Right lobe of liver (tissue), 6 donors: ENCODE data around the gene CSTB. TPM values are rescaled to one million over a fixed set of nuclear protein-coding genes. Genes with fewer than 3 reads are reported as not detected.

Experiments
- ATAC-seq, 4 donors: fragments of 200-7000 bp; cut with Tn5 transposase; one replicate each; pipeline ENCODE4 v1.9.1; 2020; ENCODE audit warnings: mild to moderate bottlenecking in 4 of 4, moderate library complexity in 4 of 4
- DNase-seq, 3 donors: peaks; one replicate each; pipeline ENCODE4 v3.0.0-alpha.2; 2020
- H3K27ac ChIP-seq, 3 donors: fragments of 200-600 bp; one replicate each; pipeline ENCODE4 v1.8.0; 2022
- H3K27me3 ChIP-seq, 2 donors: fragments of 200-600 bp; one replicate each; pipeline ENCODE4 v1.8.0; 2022
- H3K36me3 ChIP-seq, 4 donors: fragments of 200-600 bp; sonication (generic) in 1 of 4; one replicate each; pipeline versions ENCODE4 v1.5.1 to v1.8.0; 2017 to 2022; ENCODE audit warnings: control low read depth in 1 of 4
- H3K4me1 ChIP-seq, 4 donors: fragments of 200-600 bp; sonication (generic) in 1 of 4; one replicate each; pipeline versions ENCODE4 v1.5.1 to v1.8.0; 2017 to 2022; ENCODE audit warnings: control low read depth in 1 of 4
- H3K4me3 ChIP-seq, 3 donors: fragments of 200-600 bp; one replicate each; pipeline ENCODE4 v1.8.0; 2022
- H3K9me3 ChIP-seq, 4 donors: fragments of 200-600 bp; sonication (generic) in 1 of 4; one replicate each; pipeline versions ENCODE4 v1.5.1 to v1.8.0; 2017 to 2022; ENCODE audit warnings: control low read depth in 1 of 4
- POLR2A ChIP-seq: fragments of 450-650 bp; IDR thresholded peaks from one replicate; pipeline ENCODE4 v1.6.1; 2017; ENCODE audit warnings: antibody characterized with exemption, mild to moderate bottlenecking
- WGBS: methylation state at CpG from one replicate; pipeline ENCODE4 v1.1.6; 2018; ENCODE audit warnings: low coverage, low lambda C conversion rate; ENCODE audit not compliant: insufficient coverage; ENCODE audit errors: missing lambda C conversion rate; 5-methylcytosine and 5-hydroxymethylcytosine counted together
- intact Hi-C, 2 donors: fragments of 100-400 bp; cut with DNase I; formaldehyde crosslinking; loops; one replicate each; pipeline versions ENCODE4 v1.11.2 to v1.14.1; 2022
- total RNA-seq, 6 experiments: library from RNA; depleted of rRNA in 2 of 6; stranded (reverse); fragments of >200 nt in 2 of 6; fragmentation: NEBNext Ultra II Directional in 3 of 6; extraction: Animal tissue kit (Norgen Biotek cat#: 25700) in 3 of 6; gene quantifications; one replicate each; pipeline versions ENCODE4 v1.1.0 to v1.2.4, GENCODE V29; 2016 to 2023
- TF ChIP-seq, protein P1 (sequence below), 4 donors: fragments of 200-600 bp in 3 of 4; fragments of 450-650 bp in 1 of 4; IDR thresholded peaks; one replicate each; pipeline versions ENCODE4 v1.5.1 to v1.8.0; 2016 to 2022; ENCODE audit warnings: antibody characterized with exemption in 4 of 4, mild to moderate bottlenecking in 2 of 4
- donor health status: DM: no; HTN: yes; CAD: no.
- donor health status: DM: no; HTN: no; CAD: no.
- donor health status: DM: no; HTN: no; CAD: no.
- donor health status: DM: no; HTN: yes; CAD: no.
- donor health status: DM: no; HTN: yes; CAD: no.

Gene CSTB
- total RNA-seq, 6 experiments from 2014 or later: 16.6 to 137 (median 23.2) TPM

DNA sequence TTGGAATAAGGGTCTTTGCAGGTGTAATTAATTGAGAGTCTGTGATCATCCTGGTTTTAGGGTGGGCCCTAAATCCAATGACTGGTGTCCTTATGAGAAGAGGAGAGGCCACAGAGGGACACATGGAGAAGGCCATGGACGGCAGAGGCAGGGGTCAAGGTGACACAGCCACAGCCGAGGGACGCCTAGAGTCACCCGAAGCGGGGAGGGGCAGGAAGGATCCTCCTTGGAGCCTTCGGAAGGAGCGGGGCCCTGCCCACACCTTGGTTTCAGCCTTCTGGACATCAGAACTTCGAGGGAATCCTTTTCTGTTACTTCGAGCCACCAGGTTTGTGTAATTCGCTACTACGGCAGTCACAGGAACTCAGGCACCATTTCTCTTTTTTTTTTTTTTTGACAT is 44.4 kb upstream of the CSTB start:
- peak in 1 of 3 donors; percentile 34 for DNase-seq
- WGBS: 87% methylated on average over 6 of the region's 11 CpGs

GRCh38 chr21:43819511-43820405 is 43.6 kb upstream of the CSTB start:
- Histone ChIP-seq H3K4me1 (no peaks in the 10 kb centered on the region), H3K9me3 (no peaks in the 10 kb centered on the region), H3K36me3 (no peaks in the 10 kb centered on the region), H3K27ac (no peak overlapping the region), H3K27me3 (no peaks in the 10 kb centered on the region), H3K4me3 (no peak overlapping the region)
- ATAC-seq (no peak), DNase-seq (peak; percentile 7 to 42 (median 28))
- no peak for TF ChIP-seq POLR2A
- TF ChIP-seq, protein P1, sequence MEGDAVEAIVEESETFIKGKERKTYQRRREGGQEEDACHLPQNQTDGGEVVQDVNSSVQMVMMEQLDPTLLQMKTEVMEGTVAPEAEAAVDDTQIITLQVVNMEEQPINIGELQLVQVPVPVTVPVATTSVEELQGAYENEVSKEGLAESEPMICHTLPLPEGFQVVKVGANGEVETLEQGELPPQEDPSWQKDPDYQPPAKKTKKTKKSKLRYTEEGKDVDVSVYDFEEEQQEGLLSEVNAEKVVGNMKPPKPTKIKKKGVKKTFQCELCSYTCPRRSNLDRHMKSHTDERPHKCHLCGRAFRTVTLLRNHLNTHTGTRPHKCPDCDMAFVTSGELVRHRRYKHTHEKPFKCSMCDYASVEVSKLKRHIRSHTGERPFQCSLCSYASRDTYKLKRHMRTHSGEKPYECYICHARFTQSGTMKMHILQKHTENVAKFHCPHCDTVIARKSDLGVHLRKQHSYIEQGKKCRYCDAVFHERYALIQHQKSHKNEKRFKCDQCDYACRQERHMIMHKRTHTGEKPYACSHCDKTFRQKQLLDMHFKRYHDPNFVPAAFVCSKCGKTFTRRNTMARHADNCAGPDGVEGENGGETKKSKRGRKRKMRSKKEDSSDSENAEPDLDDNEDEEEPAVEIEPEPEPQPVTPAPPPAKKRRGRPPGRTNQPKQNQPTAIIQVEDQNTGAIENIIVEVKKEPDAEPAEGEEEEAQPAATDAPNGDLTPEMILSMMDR (IDR thresholded peaks at IDR 0.05): no peak
- 86% methylated on average over 10 of the region's 25 CpGs for WGBS
- intact Hi-C loops: loop anchor here (10.0 kb wide), 2 partner anchors 65 to 85 kb away; no protein-coding TSS in a partner anchor

More for the DNA sequence above, 44.4 kb upstream of the CSTB start:
- intact Hi-C loops: no loop called here
- no peak for TF ChIP-seq POLR2A
- Histone ChIP-seq H3K27ac (no peak overlapping the region), H3K27me3 (no peaks in the 10 kb centered on the region), H3K4me1 (no peaks in the 10 kb centered on the region), H3K4me3 (no peak overlapping the region), H3K36me3 (no peaks in the 10 kb centered on the region), H3K9me3 (no peaks in the 10 kb centered on the region)
- no peak for ATAC-seq

DNA sequence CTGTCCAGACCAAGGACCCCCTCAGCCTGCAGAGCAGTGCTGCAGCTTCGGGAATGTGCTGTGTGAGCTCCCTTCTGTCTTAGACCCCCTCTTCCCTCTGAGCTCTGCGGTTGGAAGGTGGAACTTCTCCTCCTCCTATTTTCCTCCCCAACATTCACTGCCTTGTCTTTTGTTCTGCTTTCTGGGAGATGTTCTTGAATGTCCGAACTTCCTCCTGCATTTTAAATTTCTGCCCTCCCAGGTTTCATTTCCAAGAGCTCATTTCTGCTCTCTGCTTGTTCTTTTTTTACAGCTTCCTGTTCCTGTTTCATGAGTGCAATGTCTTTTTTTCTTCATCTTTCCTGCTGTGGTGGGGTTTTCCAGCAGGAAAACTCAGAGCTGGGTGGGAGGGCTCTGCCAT is 42.6 kb upstream of the CSTB start:
- ATAC-seq: peak in 2 of 4 donors; percentile 15 to 45
- Histone ChIP-seq H3K4me3 (no peak overlapping the region), H3K27me3 (no peaks in the 10 kb centered on the region), H3K9me3 (no peaks in the 10 kb centered on the region), H3K4me1 (no peaks in the 10 kb centered on the region), H3K27ac (no peak overlapping the region), H3K36me3 (no peaks in the 10 kb centered on the region)
- TF ChIP-seq, protein P1 (IDR thresholded peaks at IDR 0.05): no peak
- TF ChIP-seq POLR2A: no peak
- 59% methylated on average over 2 of the region's 3 CpGs for WGBS
- DNase-seq: peak in 1 of 3 donors; percentile 22
- intact Hi-C loops: loop anchor here (10.0 kb wide), 2 partner anchors 66 to 86 kb away; no protein-coding TSS in a partner anchor

- intact Hi-C loops: loop anchor here (10.0 kb wide), 2 partner anchors 67 to 87 kb away; no protein-coding TSS in a partner anchor
- peaks cover 0 to 2% (median 0%) of the 10 kb centered on the region in 4 donors for H3K4me1 ChIP-seq
- no peaks in the 10 kb centered on the region for H3K9me3 ChIP-seq
- no peaks in the 10 kb centered on the region for H3K36me3 ChIP-seq
- H3K27ac ChIP-seq: no peak overlapping the region
- WGBS: 67% methylated on average over 4 of the region's 29 CpGs
- no peaks in the 10 kb centered on the region for H3K27me3 ChIP-seq
- TF ChIP-seq, protein P1 (IDR thresholded peaks at IDR 0.05): no peak
- no peak for TF ChIP-seq POLR2A
- DNase-seq (peak in 2 of 3 donors; percentile 13 to 55), ATAC-seq (peak in 1 of 4 donors; percentile 27)
- H3K4me3 ChIP-seq: no peak overlapping the region
Measured at GRCh38 chr21:43817157-43818086, 41.3 kb upstream of the CSTB start.
